GM18873 (cell line): ENCODE measurements around the gene VDR.

Experiments
- ATAC-seq: cut with Tn5 transposase; IDR thresholded peaks from one replicate; pipeline ENCODE4 v1.9.1; 2021; ENCODE audit warnings: mild to moderate bottlenecking, moderate library complexity, moderate number of reproducible peaks; ENCODE audit not compliant: unreplicated experiment, low FRiP score

VDR gene

GRCh38 chr12:47801170-47801903, 103.5 kb downstream of the VDR start:
- no peak for ATAC-seq

- ATAC-seq: no peak
Measured at GRCh38 chr12:47800582-47800981, 104.2 kb downstream of the VDR start.

- ATAC-seq: no peak
Measured at GRCh38 chr12:47799357-47799955, 105.3 kb downstream of the VDR start.

GRCh38 chr12:47798382-47798948, 106.3 kb downstream of the VDR start:
- ATAC-seq: no peak

- ATAC-seq: no peak
Measured at GRCh38 chr12:47797441-47797840, 107.4 kb downstream of the VDR start.

GRCh38 chr12:47795814-47796411, 108.9 kb downstream of the VDR start:
- no peak for ATAC-seq

GRCh38 chr12:47795121-47795813, 109.5 kb downstream of the VDR start:
- no peak for ATAC-seq

- no peak for ATAC-seq
Measured at GRCh38 chr12:47794679-47795078, 110.1 kb downstream of the VDR start.

GRCh38 chr12:47793015-47793681, 111.6 kb downstream of the VDR start:
- ATAC-seq: no peak

- ATAC-seq: no peak
Measured at GRCh38 chr12:47791874-47792273, 112.9 kb downstream of the VDR start.
